H9 (cell line): ENCODE results near the gene MPV17L2. TPM values are rescaled to one million over a fixed set of nuclear protein-coding genes. Genes with fewer than 3 reads are reported as not detected.

Source experiments
- DNase-seq: peaks from one replicate; pipeline ENCODE4 v3.0.0-alpha.2; 2017
- H2AFZ ChIP-seq: one replicate; pipeline ENCODE4 v1.6.1; 2013; ENCODE audit warnings: mild to moderate bottlenecking, low read length, control low read depth, moderate library complexity
- H2AK5ac ChIP-seq: 2 replicates; pipeline ENCODE4 v1.6.1; 2013; ENCODE audit warnings: low read length, control low read depth, mixed read lengths; ENCODE audit not compliant: insufficient read length
- H2BK120ac ChIP-seq: one replicate; pipeline ENCODE4 v1.6.1; 2013; ENCODE audit warnings: low read depth, mild to moderate bottlenecking, low read length, control low read depth, inconsistent platforms; ENCODE audit not compliant: poor library complexity, severe bottlenecking
- H2BK12ac ChIP-seq: 2 replicates; pipeline ENCODE4 v1.6.1; 2013; ENCODE audit warnings: low read length, control low read depth, mixed read lengths, low read depth; ENCODE audit not compliant: insufficient read length
- H2BK15ac ChIP-seq: 2 replicates; pipeline ENCODE4 v1.6.1; 2013; ENCODE audit warnings: low read depth, low read length, control low read depth
- H2BK20ac ChIP-seq: one replicate; pipeline ENCODE4 v1.6.1; 2013; ENCODE audit warnings: low read depth, mild to moderate bottlenecking, low read length, control low read depth, inconsistent platforms; ENCODE audit not compliant: poor library complexity, severe bottlenecking
- H2BK5ac ChIP-seq: 2 replicates; pipeline ENCODE4 v1.6.1; 2013; ENCODE audit warnings: low read length, control low read depth, mixed read lengths; ENCODE audit not compliant: insufficient read length
- H3K14ac ChIP-seq: 2 replicates; pipeline ENCODE4 v1.6.1; 2013; ENCODE audit warnings: low read length, control low read depth; ENCODE audit not compliant: insufficient read depth
- H3K18ac ChIP-seq: 2 replicates; pipeline ENCODE4 v1.6.1; 2013; ENCODE audit warnings: low read depth, mild to moderate bottlenecking, mixed read lengths, low read length, control low read depth; ENCODE audit not compliant: insufficient read length
- H3K23ac ChIP-seq: 2 replicates; pipeline ENCODE4 v1.6.1; 2013; ENCODE audit warnings: low read length, control low read depth, mixed read lengths, low read depth; ENCODE audit not compliant: insufficient read length
- H3K23me2 ChIP-seq: 2 replicates; pipeline ENCODE4 v1.6.1; 2013; ENCODE audit warnings: low read depth, mild to moderate bottlenecking, mixed read lengths, low read length, control low read depth; ENCODE audit not compliant: insufficient read length, poor library complexity, severe bottlenecking
- H3K27ac ChIP-seq: 2 replicates; pipeline ENCODE4 v1.5.1; 2013; ENCODE audit warnings: low read length, control low read depth, mixed read lengths, low read depth; ENCODE audit not compliant: insufficient read length
- H3K27me3 ChIP-seq: 2 replicates; pipeline ENCODE4 v1.6.1; 2013; ENCODE audit warnings: low read length, control low read depth, inconsistent platforms; ENCODE audit not compliant: insufficient read depth
- H3K4ac ChIP-seq: 2 replicates; pipeline ENCODE4 v1.6.1; 2013; ENCODE audit warnings: low read depth, mild to moderate bottlenecking, control low read depth, inconsistent platforms, low read length, moderate library complexity
- H3K4me1 ChIP-seq: 2 replicates; pipeline ENCODE4 v1.6.1; 2013; ENCODE audit warnings: low read length, control low read depth, inconsistent platforms; ENCODE audit not compliant: insufficient read depth
- H3K4me2 ChIP-seq: 2 replicates; pipeline ENCODE4 v1.6.1; 2013; ENCODE audit warnings: low read length, control low read depth, mixed read lengths; ENCODE audit not compliant: insufficient read length, insufficient read depth
- H3K56ac ChIP-seq: 2 replicates; pipeline ENCODE4 v1.6.1; 2013; ENCODE audit warnings: low read depth, mild to moderate bottlenecking, mixed read lengths, low read length, control low read depth; ENCODE audit not compliant: insufficient read length
- H3K79me1 ChIP-seq: 2 replicates; pipeline ENCODE4 v1.6.1; 2013; ENCODE audit warnings: low read depth, mild to moderate bottlenecking, moderate library complexity, low read length, control low read depth, inconsistent platforms; ENCODE audit not compliant: insufficient read depth, poor library complexity, severe bottlenecking
- H3K79me2 ChIP-seq: 2 replicates; pipeline ENCODE4 v1.6.1; 2013; ENCODE audit warnings: low read length, control low read depth, inconsistent platforms; ENCODE audit not compliant: insufficient read depth
- H3K9ac ChIP-seq: 2 replicates; pipeline ENCODE4 v1.6.1; 2013; ENCODE audit warnings: low read length, control low read depth, mixed read lengths; ENCODE audit not compliant: insufficient read length; ENCODE audit errors: extremely low read depth
- H3K9me3 ChIP-seq: one replicate; pipeline ENCODE4 v1.6.1; 2013; ENCODE audit warnings: low read depth, low read length, inconsistent platforms; ENCODE audit not compliant: control insufficient read depth
- H3T11ph ChIP-seq: one replicate; pipeline ENCODE4 v1.6.1; 2013; ENCODE audit warnings: mild to moderate bottlenecking, low read length, control low read depth, inconsistent platforms
- H4K20me1 ChIP-seq: one replicate; pipeline ENCODE4 v1.6.1; 2013; ENCODE audit not compliant: control insufficient read depth, insufficient read length, insufficient read depth
- H4K5ac ChIP-seq: 2 replicates; pipeline ENCODE4 v1.6.1; 2013; ENCODE audit warnings: low read depth, mild to moderate bottlenecking, mixed read lengths, low read length, control low read depth; ENCODE audit not compliant: insufficient read length
- H4K8ac ChIP-seq: replicated peaks from 2 replicates; pipeline ENCODE4 v1.6.1; 2013; ENCODE audit warnings: low read length, control low read depth, mixed read lengths, low read depth; ENCODE audit not compliant: insufficient read length
- H4K91ac ChIP-seq: 2 replicates; pipeline ENCODE4 v1.6.1; 2013; ENCODE audit warnings: low read depth, mild to moderate bottlenecking, moderate library complexity, mixed read lengths, low read length, control low read depth; ENCODE audit not compliant: insufficient read length
- H3K27ac Mint-ChIP-seq, 3 experiments: 2 replicates in 2 of 3; 3 replicates in 1 of 3; pipeline ENCODE4 v1.8.0; 2020 to 2021; ENCODE audit warnings: mixed read lengths in 3 of 3, mild to moderate bottlenecking in 1 of 3, moderate library complexity in 1 of 3
- H3K27me3 Mint-ChIP-seq: 2 replicates; pipeline ENCODE4 v1.8.0; 2021; ENCODE audit warnings: low read depth, mild to moderate bottlenecking, moderate library complexity, mixed read lengths
- H3K36me3 Mint-ChIP-seq, 3 experiments: 2 replicates in 2 of 3; 3 replicates in 1 of 3; pipeline ENCODE4 v1.8.0; 2020 to 2021; ENCODE audit warnings: low read depth in 3 of 3, mixed read lengths in 3 of 3; ENCODE audit not compliant: insufficient read depth in 1 of 3
- H3K4me1 Mint-ChIP-seq, 2 experiments: 2 replicates each; pipeline ENCODE4 v1.8.0; 2020; ENCODE audit warnings: mixed read lengths in 2 of 2
- H3K4me3 Mint-ChIP-seq, 2 experiments: 2 replicates in 1 of 2; 3 replicates in 1 of 2; pipeline ENCODE4 v1.8.0; 2020 to 2021; ENCODE audit warnings: mild to moderate bottlenecking in 2 of 2, mixed read lengths in 2 of 2, moderate library complexity in 1 of 2
- H3K9me3 Mint-ChIP-seq, 2 experiments: 2 replicates in 1 of 2; 3 replicates in 1 of 2; pipeline ENCODE4 v1.8.0; 2020; ENCODE audit warnings: mild to moderate bottlenecking in 2 of 2, mixed read lengths in 2 of 2, moderate library complexity in 1 of 2
- WGBS: extraction: QIAGEN DNeasy Blood & Tissue Kit; methylation state at CpG from one replicate; pipeline ENCODE4 v1.1.7; 2013; ENCODE audit warnings: missing lambda C conversion rate, low lambda C conversion rate, mixed read lengths; ENCODE audit not compliant: insufficient read length; ENCODE audit errors: extremely low coverage; 5-methylcytosine and 5-hydroxymethylcytosine counted together
- total RNA-seq: library from RNA; stranded (reverse); gene quantifications from 2 replicates; pipeline ENCODE4 v1.2.1, GENCODE V29; 2021
- TF ChIP-seq, protein P1 (sequence below): fragments of 200-600 bp; sonication (generic); conservative IDR thresholded peaks from 3 replicates; pipeline ENCODE4 v1.8.0; 2021; ENCODE audit warnings: antibody characterized with exemption, mild to moderate bottlenecking

Gene MPV17L2
- total RNA-seq, 1 experiment from 2014 or later, result 26.4 TPM

DNA sequence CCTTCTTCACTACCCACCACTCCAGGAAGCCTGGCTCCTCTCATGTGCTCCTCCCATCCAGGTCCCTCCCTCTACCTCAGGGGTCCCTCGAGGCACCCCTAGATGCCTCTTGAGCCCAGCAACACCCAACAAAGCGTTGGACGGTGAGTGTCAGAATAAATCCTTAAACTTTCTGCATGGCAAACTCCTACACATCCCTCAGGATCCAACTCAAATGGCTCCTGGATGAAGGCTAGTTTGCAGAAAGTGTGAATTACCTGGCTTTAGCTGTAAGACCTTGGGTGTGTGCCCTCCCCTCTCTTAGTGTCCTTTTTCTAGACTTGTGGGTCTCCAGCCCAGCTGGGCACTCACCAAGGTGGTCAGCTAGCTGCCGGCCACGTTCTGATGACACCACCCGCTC lies 5.4 kb downstream of the MPV17L2 start:
- peaks cover 0 to 2% of the 10 kb centered on the region in 2 experiments; a peak in 1 of 5 replicates for H3K9me3 Mint-ChIP-seq
- no peak overlapping the region for H3K27ac ChIP-seq
- H4K20me1 ChIP-seq, result peaks cover 4% of the 10 kb centered on the region
- peak overlapping the region in 2 of 3 experiments; percentile 24 to 89; a peak in 1 of 7 replicates for H3K27ac Mint-ChIP-seq
- no peak overlapping the region for H2AK5ac ChIP-seq
- H3K23ac ChIP-seq, result no peak overlapping the region
- no peak overlapping the region for H4K5ac ChIP-seq
- WGBS, result no CpG with 5 or more reads among the region's 6 CpGs
- H3K56ac ChIP-seq, result no peak overlapping the region
- H2BK20ac ChIP-seq, result no peak overlapping the region
- H3K14ac ChIP-seq, result no peak overlapping the region
- no peak overlapping the region for H3K18ac ChIP-seq
- peaks cover 24 to 53% (median 46%) of the 10 kb centered on the region in 3 experiments for H3K36me3 Mint-ChIP-seq
- H3K79me2 ChIP-seq, result peaks cover 2% of the 10 kb centered on the region; the same call in 1 of the 2 replicates
- no peak for DNase-seq
- TF ChIP-seq, protein P1, sequence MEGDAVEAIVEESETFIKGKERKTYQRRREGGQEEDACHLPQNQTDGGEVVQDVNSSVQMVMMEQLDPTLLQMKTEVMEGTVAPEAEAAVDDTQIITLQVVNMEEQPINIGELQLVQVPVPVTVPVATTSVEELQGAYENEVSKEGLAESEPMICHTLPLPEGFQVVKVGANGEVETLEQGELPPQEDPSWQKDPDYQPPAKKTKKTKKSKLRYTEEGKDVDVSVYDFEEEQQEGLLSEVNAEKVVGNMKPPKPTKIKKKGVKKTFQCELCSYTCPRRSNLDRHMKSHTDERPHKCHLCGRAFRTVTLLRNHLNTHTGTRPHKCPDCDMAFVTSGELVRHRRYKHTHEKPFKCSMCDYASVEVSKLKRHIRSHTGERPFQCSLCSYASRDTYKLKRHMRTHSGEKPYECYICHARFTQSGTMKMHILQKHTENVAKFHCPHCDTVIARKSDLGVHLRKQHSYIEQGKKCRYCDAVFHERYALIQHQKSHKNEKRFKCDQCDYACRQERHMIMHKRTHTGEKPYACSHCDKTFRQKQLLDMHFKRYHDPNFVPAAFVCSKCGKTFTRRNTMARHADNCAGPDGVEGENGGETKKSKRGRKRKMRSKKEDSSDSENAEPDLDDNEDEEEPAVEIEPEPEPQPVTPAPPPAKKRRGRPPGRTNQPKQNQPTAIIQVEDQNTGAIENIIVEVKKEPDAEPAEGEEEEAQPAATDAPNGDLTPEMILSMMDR, result no peak
- H3T11ph ChIP-seq, result no peak overlapping the region
- H3K27me3 ChIP-seq, result no peaks in the 10 kb centered on the region
- no peak overlapping the region for H2BK15ac ChIP-seq
- H2BK120ac ChIP-seq, result no peak overlapping the region
- no peak overlapping the region for H4K8ac ChIP-seq
- H2AFZ ChIP-seq, result no peak overlapping the region
- no peak overlapping the region for H4K91ac ChIP-seq
- no peak overlapping the region for H2BK12ac ChIP-seq
- peaks cover 10% of the 10 kb centered on the region for H3K23me2 ChIP-seq
- no peaks in the 10 kb centered on the region for H3K9me3 ChIP-seq
- no peaks in the 10 kb centered on the region; the same call in 1 of the 2 replicates for H3K4me1 ChIP-seq
- H3K27me3 Mint-ChIP-seq, result peaks cover 3% of the 10 kb centered on the region; the same call in 1 of the 2 replicates
- H3K79me1 ChIP-seq, result peaks cover 6% of the 10 kb centered on the region
- H2BK5ac ChIP-seq, result no peak overlapping the region
- no peak overlapping the region for H3K4me2 ChIP-seq
- H3K9ac ChIP-seq, result no peak overlapping the region
- no peak overlapping the region; a peak in 1 of 5 replicates for H3K4me3 Mint-ChIP-seq
- no peak overlapping the region for H3K4ac ChIP-seq
- peaks cover 12 to 20% of the 10 kb centered on the region in 2 experiments for H3K4me1 Mint-ChIP-seq
